Measurements from ENCODE around the gene VAV2. TPM values are rescaled to one million over a fixed set of nuclear protein-coding genes. Genes with fewer than 3 reads are reported as not detected.

Gene VAV2
- 17.3 and 22.8 TPM in 2 replicates for total RNA-seq (2014; rRNA removed; shearing (Covaris generic); ENCODE audit: low replicate concordance)

- DNase-seq, result peak; percentile 86
- Histone ChIP-seq H3K4me3 (peak within 1 kb of the TSS; percentile 83), H3K27me3 (no peaks in the 10 kb centered on the region), H3K36me3 (no peaks in the 10 kb centered on the region), H3K9me3 (no peaks in the 10 kb centered on the region)
Observed at GRCh38 chr9:133991964-133992779, at the start of gene VAV2. Gene VAV2 (minus strand): TSS chr9:133992324. CDS start chr9:133992278, 46 bp downstream.

GRCh38 chr9:134041649-134041962 is 49.5 kb upstream of the VAV2 start:
- no peak for DNase-seq
- Histone ChIP-seq H3K27me3 (no peaks in the 10 kb centered on the region), H3K9me3 (peaks cover 8% of the 10 kb centered on the region), H3K4me3 (no peak overlapping the region), H3K36me3 (peaks cover 57% of the 10 kb centered on the region)

- peaks cover 8% of the 10 kb centered on the region for H3K9me3 ChIP-seq
- no peak overlapping the region for H3K4me3 ChIP-seq
- peaks cover 61% of the 10 kb centered on the region for H3K36me3 ChIP-seq
- DNase-seq, result no peak
- no peaks in the 10 kb centered on the region for H3K27me3 ChIP-seq
Observed at GRCh38 chr9:134040781-134041648, 48.9 kb upstream of the VAV2 start.

- DNase-seq, result no peak
- no peaks in the 10 kb centered on the region for H3K27me3 ChIP-seq
- peaks cover 8% of the 10 kb centered on the region for H3K9me3 ChIP-seq
- peaks cover 67% of the 10 kb centered on the region for H3K36me3 ChIP-seq
- H3K4me3 ChIP-seq, result no peak overlapping the region
Observed at GRCh38 chr9:134040176-134040565, 48.0 kb upstream of the VAV2 start.

- H3K36me3 ChIP-seq, result peaks cover 69% of the 10 kb centered on the region
- DNase-seq, result no peak
- no peaks in the 10 kb centered on the region for H3K27me3 ChIP-seq
Observed at GRCh38 chr9:134039386-134040175, 47.5 kb upstream of the VAV2 start.

GRCh38 chr9:134037641-134038040 is 45.5 kb upstream of the VAV2 start:
- Histone ChIP-seq H3K27me3 (no peaks in the 10 kb centered on the region), H3K9me3 (peaks cover 8% of the 10 kb centered on the region), H3K4me3 (no peak overlapping the region), H3K36me3 (peaks cover 69% of the 10 kb centered on the region)
- DNase-seq, result no peak

More at GRCh38 chr9:134039386-134040175, 47.5 kb upstream of the VAV2 start:
- no peak overlapping the region for H3K4me3 ChIP-seq
- peaks cover 8% of the 10 kb centered on the region for H3K9me3 ChIP-seq

GRCh38 chr9:134036130-134036529 is 44.0 kb upstream of the VAV2 start:
- Histone ChIP-seq H3K9me3 (peaks cover 8% of the 10 kb centered on the region), H3K27me3 (no peaks in the 10 kb centered on the region), H3K36me3 (peaks cover 66% of the 10 kb centered on the region), H3K4me3 (no peak overlapping the region)
- no peak for DNase-seq

- Histone ChIP-seq H3K9me3 (peaks cover 8% of the 10 kb centered on the region), H3K27me3 (no peaks in the 10 kb centered on the region), H3K4me3 (no peak overlapping the region), H3K36me3 (peaks cover 63% of the 10 kb centered on the region)
- DNase-seq, result no peak
Observed at GRCh38 chr9:134035041-134036039, 43.2 kb upstream of the VAV2 start.

- Histone ChIP-seq H3K27me3 (no peaks in the 10 kb centered on the region), H3K9me3 (peaks cover 8% of the 10 kb centered on the region), H3K36me3 (peaks cover 56% of the 10 kb centered on the region), H3K4me3 (no peak overlapping the region)
- DNase-seq, result no peak
Observed at GRCh38 chr9:134034215-134035040, 42.3 kb upstream of the VAV2 start.

- Histone ChIP-seq H3K9me3 (peaks cover 8% of the 10 kb centered on the region), H3K36me3 (peaks cover 48% of the 10 kb centered on the region), H3K4me3 (no peak overlapping the region), H3K27me3 (no peaks in the 10 kb centered on the region)
- no peak for DNase-seq
Observed at GRCh38 chr9:134033516-134034214, 41.5 kb upstream of the VAV2 start.

GRCh38 chr9:134032456-134033222 is 40.5 kb upstream of the VAV2 start:
- no peak for DNase-seq

GRCh38 chr9:134031783-134032182 is 39.7 kb upstream of the VAV2 start:
- no peak for DNase-seq

More at GRCh38 chr9:134032456-134033222, 40.5 kb upstream of the VAV2 start:
- H3K9me3 ChIP-seq, result no peaks in the 10 kb centered on the region
- H3K27me3 ChIP-seq, result no peaks in the 10 kb centered on the region
- peaks cover 40% of the 10 kb centered on the region for H3K36me3 ChIP-seq
- no peak overlapping the region for H3K4me3 ChIP-seq

GRCh38 chr9:134030821-134031470 is 38.8 kb upstream of the VAV2 start:
- Histone ChIP-seq H3K4me3 (no peak overlapping the region), H3K36me3 (peaks cover 33% of the 10 kb centered on the region), H3K27me3 (no peaks in the 10 kb centered on the region), H3K9me3 (no peaks in the 10 kb centered on the region)
- no peak for DNase-seq

More at GRCh38 chr9:134031783-134032182, 39.7 kb upstream of the VAV2 start:
- Histone ChIP-seq H3K4me3 (no peak overlapping the region), H3K27me3 (no peaks in the 10 kb centered on the region), H3K36me3 (peaks cover 34% of the 10 kb centered on the region), H3K9me3 (no peaks in the 10 kb centered on the region)

Measured in MG63 (cell line).